ENCODE results near the gene CNTNAP2. TPM values are rescaled to one million over a fixed set of nuclear protein-coding genes. Genes with fewer than 3 reads are reported as not detected.

The CNTNAP2 gene
- total and polyA plus RNA-seq, 2 of the 8 experiments (the other 6 are each of a cell fraction or from before 2014, with no cell fraction given), result 27.9 to 71.0 TPM

GRCh38 chr7:148264933-148265557, 2148.4 kb downstream of the CNTNAP2 start:
- Histone ChIP-seq H3K36me3 (ENCODE audit: control insufficient read depth in 2 of 4, insufficient read depth in 4 of 4, low read length in 3 of 4) (no peaks in the 10 kb centered on the region), H2BK120ac (replicated peaks; ENCODE audit: low read depth, low read length) (no peak overlapping the region), H4K5ac (ENCODE audit: insufficient read length, low read depth, low read length) (no peak overlapping the region), H3K4me1 (replicated peaks in 1 of 4; ENCODE audit: control insufficient read depth in 3 of 4, insufficient read depth in 4 of 4, low read length in 3 of 4) (peaks cover 0 to 3% (median 0%) of the 10 kb centered on the region in 4 experiments; a peak in 1 of 7 replicates), H2BK12ac (ENCODE audit: low read depth, low read length) (0 out of 2 replicates have a peak overlapping the region, but pooled peaks have one; percentile 86), H3K23ac (ENCODE audit: insufficient read length) (no peak overlapping the region), H3K9ac (replicated peaks in 1 of 4; ENCODE audit: extremely low read depth in 1 of 4, low read depth in 3 of 4, low read length in 3 of 4) (no peak overlapping the region), H3K9me3 (ENCODE audit: insufficient read depth in 2 of 2, low read depth in 1 of 2, low read length in 1 of 2) (no peaks in the 10 kb centered on the region), H3K27me3 (replicated peaks in 1 of 4; ENCODE audit: control insufficient read depth in 3 of 4, extremely low read depth in 1 of 4, insufficient read depth in 3 of 4, low read length in 3 of 4) (no peaks in the 10 kb centered on the region), H4K91ac (replicated peaks; ENCODE audit: insufficient read length, low read length) (no peak overlapping the region), H4K20me1 (replicated peaks in 1 of 2; ENCODE audit: control insufficient read depth in 1 of 2, insufficient read depth in 2 of 2, low read length in 2 of 2) (no peaks in the 10 kb centered on the region), H3K79me1 (ENCODE audit: low read depth, low read length) (no peaks in the 10 kb centered on the region), H3K23me2 (ENCODE audit: low read depth, low read length) (no peaks in the 10 kb centered on the region), H2BK15ac (ENCODE audit: low read length) (0 out of 2 replicates have a peak overlapping the region, but pooled peaks have one; percentile 73), H3K14ac (ENCODE audit: insufficient read length) (no peak overlapping the region), H2BK20ac (ENCODE audit: low read length) (no peak overlapping the region), H3K79me2 (ENCODE audit: control insufficient read depth in 1 of 2, insufficient read depth in 2 of 2, low read length in 2 of 2) (no peaks in the 10 kb centered on the region), H3K18ac (ENCODE audit: extremely low read depth, low read length) (no peak overlapping the region), H3K4me2 (ENCODE audit: insufficient read depth in 1 of 2, low read depth in 2 of 2, low read length in 2 of 2) (no peak overlapping the region), H3K27ac (ENCODE audit: low read depth, low read length) (no peak overlapping the region), H2BK5ac (ENCODE audit: low read depth, low read length) (no peak overlapping the region), H3K4ac (replicated peaks; ENCODE audit: insufficient read length, low read depth, low read length) (no peak overlapping the region), H3K4me3 (ENCODE audit: extremely low read depth in 1 of 4, insufficient read depth in 2 of 4, low read depth in 3 of 4, low read length in 4 of 4) (no peak overlapping the region), H2AK5ac (ENCODE audit: low read depth, low read length) (no peak overlapping the region), H4K8ac (ENCODE audit: extremely low read depth, insufficient read depth, low read length) (no peak overlapping the region; the same call in 1 of the 2 replicates), H2AFZ (ENCODE audit: low read length) (no peak overlapping the region), H3K56ac (replicated peaks; ENCODE audit: insufficient read length, low read depth, low read length) (no peak overlapping the region)
- DNase-seq (ENCODE audit: low read depth in 1 of 2, low spot score in 2 of 2) (no peak), FAIRE-seq (peak; percentile 48)
- 56% methylated on average over 7 of the region's 7 CpGs; no CpG with 5 or more reads in 1 of the 2 experiments for WGBS, 2 experiments (ENCODE audit: extremely low coverage in 1 of 2, insufficient coverage in 1 of 2, insufficient read length in 1 of 2, insufficient replicate concordance in 2 of 2, low coverage in 1 of 2, low lambda C conversion rate in 2 of 2, missing lambda C conversion rate in 1 of 2)
- ChIA-PET POLR2A (ENCODE audit: partially characterized antibody) (interaction anchor here (0.8 kb wide), 2 partner anchors 61 to 676 kb away, joined by 3 read pairs; no protein-coding TSS in a partner anchor), CTCF (ENCODE audit: partially characterized antibody) (interaction anchor here (0.6 to 3.0 kb wide), 35 partner anchors 10 to 839 kb away, joined by 3 to 28 read pairs (median 4); no protein-coding TSS in a partner anchor)
- peak in 2 of 3 experiments; percentile 64 to 74; a peak in 2 of 4 replicates for TF ChIP-seq CTCF (IDR thresholded peaks at IDR 0.05; ENCODE audit: control extremely low read depth in 1 of 3, insufficient read depth in 1 of 3, low read depth in 1 of 3, low read length in 3 of 3)
- TF ChIP-seq RAD21 (IDR thresholded peaks at IDR 0.05 in 1 of 2, conservative IDR thresholded peaks at IDR 0.05 in 1 of 2; ENCODE audit: low read depth in 2 of 2, low read length in 2 of 2), result peak; percentile 82
- TF ChIP-seq E2F6 (IDR thresholded peaks at IDR 0.05), result no peak
- 0 out of 2 replicates have a peak, but pooled peaks have one; percentile 39 for TF ChIP-seq SP4 (IDR thresholded peaks at IDR 0.05; ENCODE audit: low read length)
- TF ChIP-seq PHF8 (conservative IDR thresholded peaks at IDR 0.05; ENCODE audit: low read depth, low read length), result no peak
